ENCODE measurements around the gene ANKRD26. TPM values are rescaled to one million over a fixed set of nuclear protein-coding genes. Genes with fewer than 3 reads are reported as not detected.

ANKRD26 gene
- total RNA-seq, 1 donor from 2014 or later: 14.0 TPM

DNA sequence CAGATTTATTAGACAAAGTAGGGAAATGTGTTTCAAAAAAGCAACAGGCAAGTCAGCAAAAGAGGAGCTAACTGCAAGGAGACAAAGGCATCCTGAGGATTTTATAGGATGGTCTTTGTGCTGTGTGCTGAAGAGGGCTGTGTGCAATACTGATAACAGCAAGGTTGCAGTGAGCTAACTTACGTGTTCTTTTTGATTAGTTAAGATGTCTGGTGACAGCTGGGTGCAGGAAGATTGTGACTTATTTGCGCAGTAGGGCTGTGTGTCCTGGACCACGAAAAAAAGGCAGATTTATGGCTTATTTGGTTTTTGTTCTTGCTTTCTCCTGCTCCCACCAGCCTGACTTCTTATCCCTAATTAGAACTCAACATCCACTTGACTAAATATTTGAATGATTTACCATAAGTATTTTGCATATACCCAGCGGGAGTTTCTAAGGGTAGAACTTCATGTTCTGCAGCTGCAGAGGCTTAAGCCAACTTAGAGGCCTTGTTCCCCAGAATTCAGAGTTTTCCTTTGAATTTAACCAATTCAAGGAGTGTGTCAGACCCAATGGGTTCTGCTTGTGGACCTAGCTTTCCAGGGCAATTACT is 119.0 kb downstream of the ANKRD26 start:
- Histone ChIP-seq H3K4me1 (no peaks in the 10 kb centered on the region), H3K9me3 (replicated peaks) (no peaks in the 10 kb centered on the region), H3K27me3 (ENCODE audit: low read depth) (no peaks in the 10 kb centered on the region), H3K36me3 (peaks cover 5% of the 10 kb centered on the region), H3K4me3 (no peak overlapping the region), H3K27ac (replicated peaks) (no peak overlapping the region)
- intact Hi-C loops (cut with micrococcal nuclease): no loop called here
- no peak for DNase-seq
- TF ChIP-seq, protein P1, sequence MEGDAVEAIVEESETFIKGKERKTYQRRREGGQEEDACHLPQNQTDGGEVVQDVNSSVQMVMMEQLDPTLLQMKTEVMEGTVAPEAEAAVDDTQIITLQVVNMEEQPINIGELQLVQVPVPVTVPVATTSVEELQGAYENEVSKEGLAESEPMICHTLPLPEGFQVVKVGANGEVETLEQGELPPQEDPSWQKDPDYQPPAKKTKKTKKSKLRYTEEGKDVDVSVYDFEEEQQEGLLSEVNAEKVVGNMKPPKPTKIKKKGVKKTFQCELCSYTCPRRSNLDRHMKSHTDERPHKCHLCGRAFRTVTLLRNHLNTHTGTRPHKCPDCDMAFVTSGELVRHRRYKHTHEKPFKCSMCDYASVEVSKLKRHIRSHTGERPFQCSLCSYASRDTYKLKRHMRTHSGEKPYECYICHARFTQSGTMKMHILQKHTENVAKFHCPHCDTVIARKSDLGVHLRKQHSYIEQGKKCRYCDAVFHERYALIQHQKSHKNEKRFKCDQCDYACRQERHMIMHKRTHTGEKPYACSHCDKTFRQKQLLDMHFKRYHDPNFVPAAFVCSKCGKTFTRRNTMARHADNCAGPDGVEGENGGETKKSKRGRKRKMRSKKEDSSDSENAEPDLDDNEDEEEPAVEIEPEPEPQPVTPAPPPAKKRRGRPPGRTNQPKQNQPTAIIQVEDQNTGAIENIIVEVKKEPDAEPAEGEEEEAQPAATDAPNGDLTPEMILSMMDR (IDR thresholded peaks at IDR 0.05; ENCODE audit: borderline replicate concordance): no peak

DNA sequence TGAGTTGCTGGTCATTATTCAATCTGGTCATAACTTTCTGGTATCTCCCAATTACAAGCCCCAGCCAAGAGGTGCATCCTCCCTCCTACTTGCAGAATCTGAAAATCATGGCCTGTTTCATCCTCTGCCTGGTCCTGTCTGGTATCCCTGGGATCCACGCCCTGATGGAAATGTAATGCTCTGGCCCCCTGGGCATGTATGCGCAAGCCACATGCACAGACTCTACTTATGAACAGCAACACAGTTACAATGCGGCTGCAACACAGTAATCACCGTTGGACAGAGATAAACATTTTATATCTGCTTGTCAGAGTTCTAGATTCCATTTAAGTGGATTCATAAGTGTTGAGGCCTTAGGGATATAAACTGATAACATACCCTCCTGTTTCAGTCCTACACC is 121.8 kb downstream of the ANKRD26 start:
- TF ChIP-seq, protein P1 (IDR thresholded peaks at IDR 0.05; ENCODE audit: borderline replicate concordance): no peak
- no peaks in the 10 kb centered on the region for H3K9me3 ChIP-seq (replicated peaks)
- intact Hi-C loops (cut with micrococcal nuclease): no loop called here
- DNase-seq: no peak
- no peak overlapping the region for H3K27ac ChIP-seq (replicated peaks)
- H3K27me3 ChIP-seq (ENCODE audit: low read depth): no peaks in the 10 kb centered on the region
- no peak overlapping the region for H3K4me3 ChIP-seq
- peaks cover 5% of the 10 kb centered on the region for H3K36me3 ChIP-seq
- no peaks in the 10 kb centered on the region for H3K4me1 ChIP-seq

DNA sequence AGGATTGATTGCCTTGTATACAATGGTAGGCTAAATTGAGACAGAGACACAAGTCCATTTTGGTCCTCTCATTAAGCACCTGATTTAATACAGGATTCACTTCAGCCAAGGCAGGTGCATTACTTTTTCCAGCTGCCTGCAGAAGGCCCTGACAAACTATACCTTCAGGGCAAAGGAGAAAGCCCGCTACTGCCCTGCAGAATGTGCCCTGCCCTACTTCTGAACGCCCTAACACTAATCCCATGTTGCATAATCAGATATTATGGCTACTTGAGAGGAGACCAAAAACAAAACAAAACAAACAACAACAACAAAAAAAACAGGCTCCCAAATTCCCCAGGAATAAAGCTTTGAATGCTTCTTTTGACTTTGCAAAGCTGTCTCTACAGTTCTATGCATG is 122.7 kb downstream of the ANKRD26 start:
- no peak for DNase-seq
- Histone ChIP-seq H3K4me1 (no peaks in the 10 kb centered on the region), H3K27ac (replicated peaks) (no peak overlapping the region), H3K9me3 (replicated peaks) (no peaks in the 10 kb centered on the region), H3K27me3 (ENCODE audit: low read depth) (no peaks in the 10 kb centered on the region), H3K36me3 (peaks cover 5% of the 10 kb centered on the region), H3K4me3 (no peak overlapping the region)
- TF ChIP-seq, protein P1 (IDR thresholded peaks at IDR 0.05; ENCODE audit: borderline replicate concordance): no peak
- intact Hi-C loops (cut with micrococcal nuclease): no loop called here

DNA sequence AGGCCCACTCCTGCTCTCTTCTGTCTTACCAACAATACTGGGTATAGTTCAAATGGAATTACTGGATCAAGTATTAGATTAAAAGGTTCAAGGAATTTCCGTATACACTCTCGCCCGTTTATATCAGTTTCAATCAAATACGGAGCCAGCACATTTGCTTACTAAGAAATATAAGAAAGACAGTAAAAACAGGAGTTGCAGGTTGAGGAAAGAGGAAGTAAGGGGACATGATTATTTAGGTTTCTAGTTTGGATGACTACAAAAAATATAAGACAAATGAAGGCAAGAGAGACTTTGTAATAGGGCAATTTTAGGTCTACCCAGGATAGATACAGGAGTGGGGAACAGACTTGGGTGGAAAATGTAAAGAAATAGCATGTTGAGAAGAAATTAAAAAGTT is 129.6 kb downstream of the ANKRD26 start:
- Histone ChIP-seq H3K9me3 (replicated peaks) (peaks cover 5% of the 10 kb centered on the region), H3K4me1 (no peaks in the 10 kb centered on the region), H3K4me3 (no peak overlapping the region), H3K36me3 (peaks cover 12% of the 10 kb centered on the region), H3K27me3 (ENCODE audit: low read depth) (no peaks in the 10 kb centered on the region), H3K27ac (replicated peaks) (no peak overlapping the region)
- intact Hi-C loops (cut with micrococcal nuclease): no loop called here
- TF ChIP-seq, protein P1 (IDR thresholded peaks at IDR 0.05; ENCODE audit: borderline replicate concordance): no peak
- DNase-seq: no peak

DNA sequence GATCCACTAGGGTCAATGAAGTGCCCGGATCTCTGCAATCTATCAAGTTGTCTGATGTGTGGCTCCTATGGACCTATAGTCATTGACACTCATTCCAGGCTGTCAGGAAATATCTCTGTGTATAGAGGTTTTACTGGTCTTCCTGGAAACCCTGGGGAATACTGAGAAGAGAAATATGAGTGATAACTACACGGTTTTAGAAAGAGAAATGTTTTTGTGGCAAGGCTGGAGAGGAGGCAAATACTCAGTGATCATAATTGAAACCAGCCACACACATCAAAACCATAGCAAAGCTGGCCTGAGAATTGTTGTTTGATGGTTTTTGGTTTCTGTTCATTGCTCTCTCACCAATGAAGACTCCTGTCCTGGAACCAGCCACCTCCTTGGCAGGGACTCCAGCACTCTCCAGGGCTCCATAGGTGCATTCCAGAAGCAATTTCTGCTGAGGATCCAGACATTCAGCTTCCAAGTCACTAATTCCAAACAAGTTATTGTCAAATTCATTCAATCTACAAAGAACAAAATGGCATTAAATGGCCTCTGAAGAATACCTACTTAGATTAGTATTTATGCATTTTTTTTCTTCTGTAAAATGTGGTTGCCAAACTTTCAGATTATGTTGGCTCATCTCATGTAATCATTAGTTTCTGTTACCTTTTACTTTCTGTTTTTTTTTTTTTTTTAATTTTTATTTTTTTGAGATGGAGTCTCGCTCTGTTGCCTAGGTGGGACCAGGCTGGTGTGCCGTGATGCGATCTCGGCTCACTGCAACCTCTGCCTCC is 131.0 kb downstream of the ANKRD26 start:
- intact Hi-C loops (cut with micrococcal nuclease): no loop called here
- TF ChIP-seq, protein P1 (IDR thresholded peaks at IDR 0.05; ENCODE audit: borderline replicate concordance): no peak
- H3K27ac ChIP-seq (replicated peaks): no peak overlapping the region
- DNase-seq: no peak
- peaks cover 5% of the 10 kb centered on the region for H3K9me3 ChIP-seq (replicated peaks)
- H3K4me3 ChIP-seq: no peak overlapping the region
- no peaks in the 10 kb centered on the region for H3K4me1 ChIP-seq
- no peaks in the 10 kb centered on the region for H3K27me3 ChIP-seq (ENCODE audit: low read depth)
- peaks cover 14% of the 10 kb centered on the region for H3K36me3 ChIP-seq

Measured in left ventricle myocardium inferior (tissue), 1 donor.